Hippocampal formation (tissue), 2 donors: Measurements from ENCODE around the gene LRRC53.

Source experiments
- DNase-seq, 2 donors: peaks; one replicate each; lab custom pipeline; 2025; lab: John Stamatoyannopoulos, UW

Gene LRRC53

GRCh38 chr1:74512170-74512915, at the start of gene LRRC53:
Gene LRRC53, minus strand, starts transcription at chr1:74512611. Its CDS starts 29,262 bp downstream, at chr1:74483349.
- no peak for DNase-seq

- no peak for DNase-seq
Measured at GRCh38 chr1:74549932-74550331, 37.5 kb upstream of the LRRC53 start.

DNA sequence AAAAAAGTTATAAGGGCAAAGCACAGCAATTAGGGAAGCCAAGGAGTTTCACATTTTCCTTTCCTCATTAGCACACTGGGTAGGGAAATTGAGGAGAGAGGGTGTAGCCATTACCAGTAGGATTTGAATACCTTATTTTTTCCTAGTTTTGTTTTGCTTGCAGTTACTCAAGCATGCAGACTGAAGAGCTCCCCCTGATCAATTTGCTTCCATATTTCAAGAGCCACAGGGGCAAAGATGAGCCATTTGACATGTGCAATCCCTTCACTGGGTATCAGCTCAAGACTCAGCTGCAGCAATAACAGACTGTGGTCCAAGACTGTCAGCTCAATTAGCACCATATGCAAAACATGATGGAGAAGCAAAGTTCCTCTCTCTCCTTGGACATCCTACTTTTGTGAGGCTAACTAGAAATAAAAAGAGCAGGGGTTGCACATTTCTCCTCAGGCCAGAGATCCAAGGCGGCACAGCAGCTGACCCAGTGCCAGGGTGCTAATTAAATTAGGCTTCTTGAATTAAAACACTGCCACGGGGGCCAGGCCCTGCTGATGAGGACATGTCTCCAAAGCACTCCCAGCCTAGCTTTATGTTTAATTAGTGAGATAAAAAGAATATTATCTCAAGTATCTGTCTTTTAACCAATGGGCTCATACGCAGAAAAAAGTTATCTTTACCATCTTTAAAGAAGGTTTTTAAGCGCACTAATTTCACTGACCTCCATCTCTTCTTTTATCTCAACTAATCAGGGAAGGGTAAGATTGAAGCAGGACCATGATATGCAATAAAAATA, 36.7 kb upstream of the LRRC53 start:
- no peak for DNase-seq

- DNase-seq: no peak
Measured at GRCh38 chr1:74545821-74546220, 33.4 kb upstream of the LRRC53 start.

GRCh38 chr1:74534241-74534640, 21.8 kb upstream of the LRRC53 start:
- peak in 1 of 2 donors; percentile 29 for DNase-seq

DNA sequence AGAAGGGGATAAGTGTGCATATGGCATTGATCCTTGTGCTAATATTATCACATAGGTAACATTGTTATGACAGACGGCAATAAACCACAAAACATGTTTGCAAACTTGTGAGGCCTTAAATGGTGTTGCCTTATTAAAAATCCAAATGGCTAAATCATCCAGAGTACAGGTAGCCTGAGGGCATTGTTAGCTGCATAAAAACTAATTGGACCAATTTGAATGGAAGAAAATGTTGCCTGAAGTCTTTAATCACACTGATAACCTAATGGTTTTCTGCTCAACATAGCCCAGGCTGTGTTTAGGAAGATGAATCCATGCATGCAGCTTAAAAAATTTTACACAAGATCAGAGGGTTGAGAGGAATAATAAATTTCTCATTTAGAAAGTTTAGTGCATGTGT, 19.4 kb upstream of the LRRC53 start:
- DNase-seq: no peak

DNA sequence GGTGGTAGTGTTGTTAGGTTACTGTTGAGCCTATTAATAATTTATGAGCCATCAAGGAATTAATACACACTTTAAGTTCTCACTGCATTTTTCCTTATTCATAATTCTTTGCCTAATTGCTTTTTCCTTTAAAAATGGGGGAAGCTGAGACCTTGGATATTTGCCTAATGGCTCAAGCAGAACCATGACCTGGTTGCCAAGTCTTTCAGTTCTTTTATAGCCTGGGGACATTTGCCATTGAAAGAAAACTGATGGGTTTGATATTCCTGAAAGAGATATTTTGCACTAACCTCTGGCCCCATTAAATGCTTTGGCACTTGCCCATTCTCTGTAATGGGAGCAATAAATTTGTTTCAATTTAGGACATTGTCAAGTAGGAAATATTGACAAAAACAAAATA, 18.5 kb upstream of the LRRC53 start:
- DNase-seq: no peak

- no peak for DNase-seq
Measured at GRCh38 chr1:74528123-74528522, 15.7 kb upstream of the LRRC53 start.

DNA sequence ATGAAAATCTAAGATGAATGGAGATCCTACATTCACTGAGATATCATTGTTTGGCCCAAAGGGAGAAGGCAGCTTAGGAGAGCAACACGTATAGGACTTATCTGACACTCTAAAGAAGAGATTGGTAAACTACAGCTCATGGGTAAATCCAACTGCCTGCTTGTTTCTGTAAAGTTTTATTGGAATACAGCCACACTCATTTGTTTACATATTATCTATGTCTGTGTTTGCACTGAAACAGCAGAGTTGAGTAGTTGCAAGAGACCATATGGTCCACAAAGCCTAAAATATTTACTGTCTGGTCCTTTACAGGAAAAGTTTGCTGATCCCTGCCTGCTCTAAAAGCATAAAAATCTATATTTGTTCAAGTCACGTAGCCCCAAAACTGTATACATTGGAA, 14.3 kb upstream of the LRRC53 start:
- DNase-seq: no peak

DNA sequence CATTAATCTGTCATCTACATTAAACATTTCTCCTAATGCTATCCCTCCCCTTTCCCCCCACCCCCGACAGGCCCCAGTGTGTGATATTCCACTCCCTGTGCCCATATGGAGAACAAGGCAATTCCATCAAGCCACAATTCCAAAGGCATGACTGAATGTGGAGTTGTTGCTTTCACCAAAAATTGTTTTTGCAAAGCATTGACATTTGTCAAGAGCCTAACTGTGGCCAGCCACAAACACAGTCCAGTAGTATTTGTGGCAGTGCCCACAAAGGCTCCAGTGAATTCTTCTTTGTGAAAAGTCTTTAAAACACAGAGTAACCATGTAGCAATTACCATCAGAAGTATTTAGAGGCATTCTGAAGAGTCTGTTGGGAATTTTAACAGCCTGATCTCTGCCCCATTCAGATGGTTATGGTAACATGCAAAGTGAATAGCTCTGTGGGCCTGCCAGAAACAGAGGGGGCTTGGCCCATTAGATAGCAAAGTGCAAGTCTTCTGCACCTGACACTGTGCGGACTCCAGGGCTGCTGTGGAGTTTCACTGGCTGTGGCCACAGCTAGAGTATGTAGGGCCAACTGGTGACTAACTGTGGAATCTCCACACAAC, 11.6 kb upstream of the LRRC53 start:
- DNase-seq: no peak

- DNase-seq: no peak
Measured at GRCh38 chr1:74522148-74522547, 9.7 kb upstream of the LRRC53 start.

- no peak for DNase-seq
Measured at GRCh38 chr1:74517599-74518051, 5.2 kb upstream of the LRRC53 start.

DNA sequence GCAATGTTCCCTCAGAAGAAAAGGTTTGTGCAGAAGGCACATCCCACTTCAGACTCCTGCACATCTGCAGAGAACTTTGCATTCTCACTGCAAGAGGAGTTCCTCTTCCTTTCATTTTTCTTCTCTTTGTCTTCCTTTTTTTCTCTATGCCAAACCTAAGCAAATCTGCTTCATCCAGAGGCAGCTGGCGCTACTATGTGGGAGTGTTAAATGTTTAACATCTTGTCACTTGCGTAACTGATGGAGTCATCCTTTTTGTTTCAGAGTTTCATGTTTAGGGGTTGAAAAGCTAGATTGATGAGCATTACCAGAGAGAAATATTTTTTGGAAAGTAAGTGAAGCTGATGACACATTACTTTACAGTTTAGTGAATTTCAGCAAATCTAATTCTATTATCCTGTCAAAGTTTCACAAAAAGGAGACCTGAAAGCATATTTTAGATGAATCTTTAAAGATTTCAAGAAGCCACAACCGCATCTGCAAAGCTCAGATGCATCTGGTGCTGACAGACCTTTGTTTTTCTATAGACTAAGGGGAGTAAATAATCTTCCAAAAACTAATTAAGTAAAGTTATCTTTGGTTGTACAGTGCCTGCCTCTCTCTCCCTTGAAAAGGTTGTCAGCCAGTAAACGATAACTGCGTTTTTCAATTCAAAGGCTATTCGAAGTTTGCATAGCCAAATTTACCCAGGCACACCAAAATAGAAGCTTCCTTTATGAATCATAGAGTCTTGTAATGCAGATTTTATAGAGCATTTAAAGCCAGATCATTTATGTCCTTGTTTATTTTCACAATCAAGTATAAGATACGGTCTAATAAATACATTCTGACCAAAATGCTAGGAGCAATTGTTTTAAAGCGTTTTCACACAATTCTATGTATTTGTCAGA, 1.2 kb upstream of the LRRC53 start:
- peak in 1 of 2 donors; percentile 61 for DNase-seq

- DNase-seq: no peak
Measured at GRCh38 chr1:74508449-74508848, 4.0 kb downstream of the LRRC53 start.

DNA sequence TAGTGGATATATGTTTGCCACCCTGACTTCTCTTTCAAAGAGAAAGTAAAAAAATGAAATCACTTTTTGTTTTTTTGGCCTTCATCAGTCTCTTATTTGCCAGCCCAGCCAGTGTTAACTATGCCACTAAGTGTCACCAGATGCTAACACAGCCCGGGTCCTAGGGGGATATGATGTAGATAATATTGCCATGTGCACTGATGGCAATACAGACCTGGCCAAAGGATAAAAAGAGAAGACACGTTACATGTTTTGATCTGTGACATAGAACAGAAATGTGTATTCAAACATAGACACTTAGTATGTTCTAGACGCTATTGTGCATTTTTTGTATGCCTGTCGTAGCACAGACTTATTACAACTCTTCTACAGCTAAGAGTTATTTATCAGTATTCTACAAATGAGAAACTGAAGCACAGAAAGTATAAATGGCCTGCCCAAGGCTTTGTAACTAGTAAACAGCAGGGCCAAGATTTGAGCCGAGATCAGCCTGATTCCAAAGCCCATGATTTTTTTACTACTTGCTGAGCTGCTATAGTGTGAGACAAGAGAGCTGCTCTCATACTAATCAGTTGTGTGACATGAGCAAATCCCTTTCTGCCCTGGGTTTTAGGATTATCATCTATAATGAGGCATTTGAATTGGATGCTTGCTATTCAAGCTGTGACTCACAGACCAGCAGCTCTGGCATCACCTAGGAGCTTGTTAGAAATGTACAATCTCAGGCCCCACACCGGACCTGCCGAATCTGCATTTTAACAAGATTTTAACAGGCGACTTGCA, 6.3 kb downstream of the LRRC53 start:
- DNase-seq: no peak

DNA sequence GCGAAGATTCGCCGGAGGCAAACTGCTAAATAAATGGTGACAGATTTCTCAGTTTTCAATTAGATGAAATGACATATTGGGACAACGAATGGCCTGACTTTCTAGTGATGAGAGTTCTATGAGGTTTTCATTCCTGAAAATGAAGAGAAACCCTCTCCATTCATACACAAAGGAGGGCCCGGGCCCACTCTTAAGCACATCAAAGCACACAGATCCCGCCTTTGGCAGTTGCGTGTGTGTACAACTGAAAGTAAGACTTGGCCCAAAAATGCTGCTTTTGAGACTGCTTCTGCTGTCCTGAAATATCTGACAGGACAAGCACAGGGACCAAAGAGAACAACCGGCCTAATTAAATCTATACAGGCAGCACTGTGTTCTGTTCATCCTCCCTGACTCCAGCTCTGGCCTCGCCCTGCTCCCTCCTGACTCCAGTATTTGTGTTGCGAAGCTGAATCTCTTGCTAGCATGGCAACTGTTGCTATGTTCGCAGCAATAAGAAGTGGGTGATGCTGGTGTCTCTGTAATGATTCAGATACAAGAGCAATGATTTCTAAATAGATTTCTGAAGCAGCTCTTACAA, 7.4 kb downstream of the LRRC53 start:
- peak in 1 of 2 donors; percentile 47 for DNase-seq

DNA sequence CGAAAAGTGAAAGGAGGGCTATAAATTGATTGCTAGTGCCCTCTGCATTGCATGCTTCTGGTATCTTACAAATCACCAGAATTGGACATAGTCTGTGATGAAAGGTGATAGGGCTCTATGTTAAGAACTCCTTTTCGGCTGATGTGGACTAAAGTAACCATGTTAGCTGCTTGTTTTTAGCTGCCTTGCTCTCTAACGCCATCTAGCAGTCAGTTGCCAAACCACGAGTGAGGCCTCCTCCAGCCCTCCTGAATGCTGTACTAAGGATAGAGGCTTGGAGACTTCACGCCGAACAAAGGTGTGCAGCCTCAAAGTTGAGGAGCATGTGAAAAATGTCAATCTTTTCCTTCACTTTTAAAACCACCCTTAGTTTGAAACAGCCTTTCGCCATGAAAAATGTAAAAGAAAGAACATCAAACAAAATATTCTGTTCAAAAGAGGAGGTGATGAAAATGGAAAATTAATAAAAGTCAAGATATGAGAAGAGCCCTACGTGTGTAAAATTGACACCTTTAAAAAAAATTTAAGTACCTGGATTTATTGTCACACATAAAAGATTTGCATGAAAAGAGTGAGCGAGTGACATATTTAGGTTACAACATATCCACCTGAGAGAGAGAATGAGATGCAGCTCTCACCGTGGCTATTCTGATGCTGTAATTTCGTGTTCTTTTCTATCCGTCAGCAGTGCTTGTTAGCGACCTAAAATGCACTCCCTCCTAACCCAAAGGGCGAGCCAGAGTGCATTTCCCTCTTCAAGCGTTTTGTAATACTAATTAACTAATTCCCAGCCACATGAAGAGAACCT, 8.1 kb downstream of the LRRC53 start:
- peak; percentile 40 to 60 for DNase-seq

DNA sequence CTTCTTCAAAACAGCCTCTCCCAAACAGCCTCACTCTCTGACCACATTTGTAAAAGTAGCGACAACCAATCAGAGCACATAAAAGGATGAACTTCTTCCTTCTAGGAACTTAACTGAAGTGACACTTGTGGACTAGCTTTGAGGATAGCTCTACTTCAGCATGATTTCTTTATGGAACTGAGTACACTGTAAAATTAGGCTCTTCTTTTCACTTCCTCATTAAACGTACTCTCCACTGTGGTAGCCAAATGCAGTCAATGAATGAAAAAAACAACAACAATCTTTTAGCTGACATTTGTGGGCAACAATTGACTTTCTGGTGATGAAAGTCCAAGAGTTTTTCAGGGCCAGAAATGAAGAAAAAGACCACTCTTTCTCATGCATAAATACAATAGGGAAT, 9.6 kb downstream of the LRRC53 start:
- DNase-seq: no peak

DNA sequence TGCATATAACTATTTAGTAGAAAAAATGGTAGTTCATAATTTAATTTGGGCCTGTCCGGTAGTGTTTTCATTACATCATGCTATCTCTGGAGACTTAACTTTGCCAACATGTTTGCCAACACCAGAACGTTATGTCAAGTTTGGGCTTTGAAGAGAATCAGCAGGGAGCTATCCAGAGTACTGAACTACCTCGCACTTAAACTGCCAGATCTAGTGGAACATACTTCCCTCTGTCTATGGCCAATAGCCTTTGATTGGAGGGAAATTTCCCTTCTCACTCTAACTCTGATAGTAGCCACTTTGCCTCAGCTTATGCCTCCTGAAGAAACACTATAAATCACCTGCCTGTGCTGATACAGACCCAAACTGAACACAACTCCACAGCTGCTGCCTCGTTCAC, 10.0 kb downstream of the LRRC53 start:
- no peak for DNase-seq

DNA sequence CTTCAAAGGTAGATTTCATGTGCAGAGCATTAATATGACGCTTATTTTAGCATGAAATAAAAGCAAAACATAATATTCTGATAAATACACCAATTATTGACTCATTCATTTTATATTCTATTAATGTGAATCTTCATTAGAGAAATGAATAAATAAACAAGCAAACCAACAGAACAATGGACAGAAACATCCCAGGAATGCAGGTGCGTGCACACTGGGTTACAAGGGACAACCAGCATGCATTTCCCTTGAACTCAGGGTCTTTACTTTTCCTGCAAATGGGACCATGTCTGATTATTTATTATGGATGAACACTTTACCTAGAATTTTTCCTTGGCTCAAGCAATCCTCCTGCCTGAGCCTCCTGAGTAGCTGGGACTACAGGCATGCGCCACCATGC, 13.5 kb downstream of the LRRC53 start:
- no peak for DNase-seq
